A549 (cell line): ENCODE results near the gene ASZ1.

ENCODE experiments used
- CTCF ChIP-seq: fragments of >200 bp; sonication (Bioruptor Twin); formaldehyde crosslinking; IDR thresholded peaks from 3 replicates; pipeline ENCODE4 v1.5.1; 2016
- EP300 ChIP-seq, 2 experiments: fragments of >200 bp; sonication (Bioruptor Twin); formaldehyde crosslinking; IDR thresholded peaks; 2 replicates in 1 of 2; 3 replicates in 1 of 2; pipeline ENCODE4 v1.6.1; 2016 to 2017
- MAX ChIP-seq: IDR thresholded peaks from 2 replicates; pipeline ENCODE4 v1.6.1; 2012
- MAZ ChIP-seq: fragments of 150-350 bp; IDR thresholded peaks from 2 replicates; pipeline ENCODE4 v1.6.1; 2014; ENCODE audit warnings: antibody characterized with exemption, low read depth, low read length, borderline replicate concordance
- RAD21 ChIP-seq, 2 experiments: fragments of >200 bp in 1 of 2; sonication (Bioruptor Twin) in 1 of 2; formaldehyde crosslinking in 1 of 2; IDR thresholded peaks in 1 of 2; conservative IDR thresholded peaks in 1 of 2; 2 replicates in 1 of 2; 3 replicates in 1 of 2; pipeline ENCODE4 v1.6.1; 2012 to 2018; ENCODE audit warnings: inconsistent platforms in 1 of 2
- RCOR1 ChIP-seq: fragments of 150-350 bp; IDR thresholded peaks from 2 replicates; pipeline ENCODE4 v1.6.1; 2014; ENCODE audit warnings: antibody characterized with exemption, low read length, low read depth
- REST ChIP-seq: fragments of 200-600 bp; sonication (generic); IDR thresholded peaks from 2 replicates; pipeline ENCODE4 v1.6.1; 2016; ENCODE audit warnings: antibody characterized with exemption, mild to moderate bottlenecking, moderate library complexity
- SMC3 ChIP-seq: fragments of >200 bp; sonication (Bioruptor Twin); formaldehyde crosslinking; IDR thresholded peaks from 3 replicates; pipeline ENCODE4 v1.6.1; 2018; ENCODE audit warnings: inconsistent platforms

GRCh38 chr7:117362294-117362888 lies 64.9 kb downstream of the ASZ1 start:
- TF ChIP-seq CTCF (no peak), REST (no peak), MAX (no peak), EP300 (IDR thresholded peaks at IDR 0.05) (no peak), MAZ (no peak), SMC3 (no peak), RAD21 (conservative IDR thresholded peaks at IDR 0.05 in 1 of 2, IDR thresholded peaks at IDR 0.05 in 1 of 2) (no peak), RCOR1 (no peak)
